Measurements from ENCODE around the gene ROR1. TPM values are rescaled to one million over a fixed set of nuclear protein-coding genes. Genes with fewer than 3 reads are reported as not detected.
A peak's percentile ranks its signal among the peaks of the same experiment; 100 is the strongest.

ROR1 gene
- total and polyA plus RNA-seq, 9 of the 15 experiments (the other 6 are each of a cell fraction or from before 2014, with no cell fraction given) = 0.02 TPM; not detected in 8

DNA sequence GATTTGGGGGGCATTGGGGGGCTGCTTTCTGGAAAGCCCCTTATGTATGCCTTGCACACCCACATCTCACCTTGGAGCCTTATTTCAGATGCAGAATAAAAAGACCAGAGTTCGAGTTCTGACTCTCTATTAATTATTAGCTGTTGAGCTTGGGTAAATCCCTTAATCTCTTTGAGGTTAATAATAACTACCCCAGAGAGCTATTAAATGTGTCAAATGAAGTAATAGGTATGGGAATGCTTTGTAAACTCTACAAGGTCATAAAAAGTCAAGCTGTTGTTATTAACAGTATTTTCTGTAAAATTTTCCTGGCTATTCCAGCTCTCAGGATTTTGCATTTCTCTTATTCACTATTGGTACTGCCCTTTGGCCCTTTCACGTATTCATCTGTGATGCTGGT is 122.9 kb downstream of the ROR1 start (continued):
- TF ChIP-seq GTF2F1 (IDR thresholded peaks at IDR 0.05; ENCODE audit: low read depth, low read length) (no peak), NR2C2 (CRISPR knock-in tag; IDR thresholded peaks at IDR 0.05) (no peak), NR2C2 (tag; IDR thresholded peaks at IDR 0.05) (no peak), ZNF644 (tag; IDR thresholded peaks at IDR 0.05; ENCODE audit: low read depth) (no peak), THRAP3 (IDR thresholded peaks at IDR 0.05; ENCODE audit: borderline replicate concordance) (no peak), ZNF212 (CRISPR knock-in tag; IDR thresholded peaks at IDR 0.05) (no peak), ZBTB8A (IDR thresholded peaks at IDR 0.05; ENCODE audit: partially characterized antibody) (no peak), SRF (CRISPR knock-in tag; IDR thresholded peaks at IDR 0.05) (no peak), HNRNPUL1 (IDR thresholded peaks at IDR 0.05; ENCODE audit: low read length) (no peak), ZNF431 (CRISPR knock-in tag; IDR thresholded peaks at IDR 0.05) (no peak), NR2C1 (IDR thresholded peaks at IDR 0.05) (no peak), NR2C1 (tag; IDR thresholded peaks at IDR 0.05) (no peak), ZNF384 (IDR thresholded peaks at IDR 0.05; ENCODE audit: low read depth, low read length) (no peak)

DNA sequence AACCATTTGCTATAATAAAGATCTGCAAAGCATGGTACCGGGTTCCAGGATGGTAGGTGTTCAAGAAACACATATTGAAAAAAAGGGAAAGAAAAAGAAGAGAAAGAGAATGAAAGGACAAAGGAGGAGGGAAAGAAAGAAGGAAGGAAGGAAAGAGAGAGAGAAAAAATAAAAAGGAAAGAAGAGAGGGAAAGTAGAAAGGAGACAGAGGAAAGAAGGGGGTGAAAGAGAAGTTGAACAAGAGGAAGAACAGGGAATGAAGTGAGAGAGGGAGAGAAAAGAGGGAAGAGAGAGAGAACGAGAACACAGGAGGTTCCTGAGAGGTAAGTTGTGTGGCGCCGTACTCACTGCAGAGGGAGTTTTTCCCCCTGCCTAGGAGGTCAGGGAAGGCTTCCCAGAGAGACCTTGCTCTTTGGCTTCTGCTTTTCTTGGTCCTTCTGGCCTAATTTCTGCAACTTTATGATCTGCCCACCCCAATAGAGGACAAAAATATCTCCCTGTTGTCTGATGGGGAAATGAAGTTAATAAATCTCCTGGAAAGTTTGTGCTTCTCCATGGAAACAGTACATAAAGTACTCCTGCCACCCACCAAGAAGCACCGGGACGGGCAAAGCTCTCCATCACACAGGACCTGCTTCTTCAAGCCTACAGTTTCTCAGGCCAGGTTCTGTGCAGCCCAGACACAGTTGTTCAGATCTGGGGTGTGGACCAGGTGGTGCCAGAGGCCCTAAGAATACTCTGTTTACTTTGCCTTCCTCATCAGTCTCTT is 124.8 kb downstream of the ROR1 start:
- ATAC-seq = no peak
- DNase-seq (ENCODE audit: extremely low read depth in 1 of 4, low spot score in 3 of 4) = no peak
- Histone ChIP-seq H3K4me3 (no peak overlapping the region), H3K9me1 (ENCODE audit: control insufficient read depth, insufficient read depth, low read length) (no peaks in the 10 kb centered on the region), H2AFZ (ENCODE audit: low read depth, low read length) (no peak overlapping the region), H3K9me3 (replicated peaks; ENCODE audit: control insufficient read depth, insufficient read depth, low read depth, low read length) (no peaks in the 10 kb centered on the region), H3K4me2 (ENCODE audit: insufficient read depth, low read length) (no peak overlapping the region), H3K27ac (ENCODE audit: extremely low read depth, low read depth, low read length) (no peak overlapping the region), H3K9ac (ENCODE audit: insufficient read depth in 1 of 2, low read depth in 2 of 2, low read length in 2 of 2) (no peak overlapping the region), H4K20me1 (replicated peaks; ENCODE audit: control insufficient read depth, insufficient read depth, low read length) (no peaks in the 10 kb centered on the region), H3K36me3 (ENCODE audit: control insufficient read depth, insufficient read depth, low read length) (no peaks in the 10 kb centered on the region), H3K4me1 (replicated peaks in 1 of 2; ENCODE audit: control insufficient read depth in 2 of 2, insufficient read depth in 2 of 2, low read length in 2 of 2) (no peaks in the 10 kb centered on the region), H3K79me2 (ENCODE audit: control insufficient read depth, insufficient read depth, low read length) (no peaks in the 10 kb centered on the region), H3K27me3 (ENCODE audit: control insufficient read depth in 2 of 2, insufficient read depth in 2 of 2, low read length in 2 of 2) (no peaks in the 10 kb centered on the region)
- BruUV-seq (replicated peaks) = no TSS peak
- in situ Hi-C loops (cut with MboI) = no loop called here
- TF ChIP-seq ZNF212 (CRISPR knock-in tag; IDR thresholded peaks at IDR 0.05) (no peak), GATA2 (CRISPR knock-in tag; IDR thresholded peaks at IDR 0.05) (no peak)
- TF ChIP-seq, protein P1, sequence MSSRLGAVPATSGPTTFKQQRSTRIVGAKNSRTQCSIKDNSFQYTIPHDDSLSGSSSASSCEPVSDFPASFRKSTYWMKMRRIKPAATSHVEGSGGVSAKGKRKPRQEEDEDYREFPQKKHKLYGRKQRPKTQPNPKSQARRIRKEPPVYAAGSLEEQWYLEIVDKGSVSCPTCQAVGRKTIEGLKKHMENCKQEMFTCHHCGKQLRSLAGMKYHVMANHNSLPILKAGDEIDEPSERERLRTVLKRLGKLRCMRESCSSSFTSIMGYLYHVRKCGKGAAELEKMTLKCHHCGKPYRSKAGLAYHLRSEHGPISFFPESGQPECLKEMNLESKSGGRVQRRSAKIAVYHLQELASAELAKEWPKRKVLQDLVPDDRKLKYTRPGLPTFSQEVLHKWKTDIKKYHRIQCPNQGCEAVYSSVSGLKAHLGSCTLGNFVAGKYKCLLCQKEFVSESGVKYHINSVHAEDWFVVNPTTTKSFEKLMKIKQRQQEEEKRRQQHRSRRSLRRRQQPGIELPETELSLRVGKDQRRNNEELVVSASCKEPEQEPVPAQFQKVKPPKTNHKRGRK (tag; IDR thresholded peaks at IDR 0.05) = 0 out of 2 replicates have a peak, but pooled peaks have one; percentile 23
- no peak for FAIRE-seq
- POLR2A ChIA-PET = no interaction called here
- intact Hi-C loops (cut with micrococcal nuclease) = no loop called here
- 0% methylated on average over 5 of the region's 6 CpGs for WGBS (ENCODE audit: insufficient coverage, low coverage, missing lambda C conversion rate)
- CTCF ChIA-PET (ENCODE audit: low intra/inter-chr PET ratio) = no interaction called here
